Measurements from ENCODE around the gene RCOR1.

RCOR1 gene

GRCh38 chr14:102654298-102654697 lies 61.8 kb downstream of the RCOR1 start:
- peaks cover 44% of the 10 kb centered on the region; the same call in 1 of the 2 replicates for H3K79me2 ChIP-seq (ENCODE audit: insufficient read depth, low read length)
- H2AFZ ChIP-seq (ENCODE audit: low read depth, low read length, severe bottlenecking) = no peak overlapping the region
- H3K9ac ChIP-seq (ENCODE audit: low read length) = no peak overlapping the region
- no peak overlapping the region for H3K4me2 ChIP-seq (ENCODE audit: low read depth, low read length, poor library complexity, severe bottlenecking)
- H3K9me2 ChIP-seq (replicated peaks; ENCODE audit: insufficient read depth, low read length) = no peaks in the 10 kb centered on the region
- H4K20me1 ChIP-seq (ENCODE audit: low read depth, low read length) = 0 out of 2 replicates have a peak, but pooled peaks cover 4% of the 10 kb centered on the region
- no peaks in the 10 kb centered on the region for H3F3A ChIP-seq (ENCODE audit: insufficient read depth)
- H3K27me3 ChIP-seq (ENCODE audit: low read length) = no peaks in the 10 kb centered on the region
- no peak overlapping the region for H3K4me3 ChIP-seq (ENCODE audit: insufficient read depth, low read length, poor library complexity, severe bottlenecking)
- H3K36me3 ChIP-seq (ENCODE audit: low read length) = no peaks in the 10 kb centered on the region
- TF ChIP-seq EZH2phosphoT487 (conservative IDR thresholded peaks at IDR 0.05; ENCODE audit: low read length) (no peak), CTCF (IDR thresholded peaks at IDR 0.05; ENCODE audit: insufficient read depth, low read length, poor library complexity, severe bottlenecking) (no peak)
- H3K9me3 ChIP-seq (ENCODE audit: insufficient read depth, low read length) = no peaks in the 10 kb centered on the region
- H3K27ac ChIP-seq (ENCODE audit: low read depth, low read length) = no peak overlapping the region

DNA sequence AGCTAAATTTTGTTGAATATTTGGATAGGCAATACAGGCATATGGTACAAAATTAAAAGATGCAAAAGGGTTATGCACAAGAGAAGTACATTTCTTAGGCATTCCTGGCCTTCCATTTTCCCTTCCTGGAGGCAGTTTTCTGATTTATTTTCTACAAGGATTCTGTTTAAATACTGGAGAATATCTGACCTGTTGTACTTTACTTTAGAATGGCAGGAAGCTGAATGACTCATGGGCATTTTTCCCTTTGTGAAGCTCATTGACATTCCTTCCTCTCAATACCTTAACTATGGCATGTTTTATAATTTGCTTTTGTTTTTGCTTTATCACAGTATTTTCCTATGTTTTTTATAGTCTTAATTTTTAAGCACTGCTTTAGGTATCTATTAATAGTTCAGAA lies 62.7 kb downstream of the RCOR1 start:
- TF ChIP-seq CTCF (IDR thresholded peaks at IDR 0.05; ENCODE audit: insufficient read depth, low read length, poor library complexity, severe bottlenecking) (no peak), EZH2phosphoT487 (conservative IDR thresholded peaks at IDR 0.05; ENCODE audit: low read length) (no peak)
- H3K4me2 ChIP-seq (ENCODE audit: low read depth, low read length, poor library complexity, severe bottlenecking) = no peak overlapping the region
- H3K9me3 ChIP-seq (ENCODE audit: insufficient read depth, low read length) = no peaks in the 10 kb centered on the region
- no peaks in the 10 kb centered on the region for H3K27me3 ChIP-seq (ENCODE audit: low read length)
- H3K4me3 ChIP-seq (ENCODE audit: insufficient read depth, low read length, poor library complexity, severe bottlenecking) = no peak overlapping the region
- no peaks in the 10 kb centered on the region for H3F3A ChIP-seq (ENCODE audit: insufficient read depth)
- H3K9ac ChIP-seq (ENCODE audit: low read length) = no peak overlapping the region
- H3K36me3 ChIP-seq (ENCODE audit: low read length) = no peaks in the 10 kb centered on the region
- H3K27ac ChIP-seq (ENCODE audit: low read depth, low read length) = no peak overlapping the region
- no peaks in the 10 kb centered on the region for H3K9me2 ChIP-seq (replicated peaks; ENCODE audit: insufficient read depth, low read length)
- H4K20me1 ChIP-seq (ENCODE audit: low read depth, low read length) = 0 out of 2 replicates have a peak, but pooled peaks cover 4% of the 10 kb centered on the region
- peaks cover 45% of the 10 kb centered on the region; the same call in 1 of the 2 replicates for H3K79me2 ChIP-seq (ENCODE audit: insufficient read depth, low read length)
- no peak overlapping the region for H2AFZ ChIP-seq (ENCODE audit: low read depth, low read length, severe bottlenecking)

DNA sequence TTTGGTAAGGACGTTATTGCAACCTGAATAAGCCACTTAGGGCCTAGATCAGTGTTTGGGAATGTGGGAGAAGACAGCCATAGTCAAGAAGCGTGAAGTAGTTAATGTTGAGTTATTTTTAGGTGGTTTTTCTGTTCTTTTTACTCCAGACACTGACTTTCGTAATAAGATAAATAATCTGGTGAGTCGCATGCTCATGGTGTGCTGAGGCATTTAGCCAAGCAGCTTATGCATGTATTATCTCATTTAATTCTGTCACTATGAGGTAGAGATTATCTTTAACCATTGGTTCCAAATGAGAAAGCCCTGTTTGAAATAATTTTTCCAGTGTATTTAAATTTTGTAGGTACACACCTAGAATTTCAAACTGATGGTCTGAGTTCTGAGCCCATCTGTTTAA lies 67.3 kb downstream of the RCOR1 start:
- no peak overlapping the region for H3K9ac ChIP-seq (ENCODE audit: low read length)
- H3K9me2 ChIP-seq (replicated peaks; ENCODE audit: insufficient read depth, low read length) = no peaks in the 10 kb centered on the region
- no peaks in the 10 kb centered on the region for H3K27me3 ChIP-seq (ENCODE audit: low read length)
- no peak overlapping the region for H3K27ac ChIP-seq (ENCODE audit: low read depth, low read length)
- no peak overlapping the region for H3K4me3 ChIP-seq (ENCODE audit: insufficient read depth, low read length, poor library complexity, severe bottlenecking)
- no peaks in the 10 kb centered on the region for H3K36me3 ChIP-seq (ENCODE audit: low read length)
- H3K4me2 ChIP-seq (ENCODE audit: low read depth, low read length, poor library complexity, severe bottlenecking) = no peak overlapping the region
- H3K79me2 ChIP-seq (ENCODE audit: insufficient read depth, low read length) = peaks cover 60% of the 10 kb centered on the region
- no peak overlapping the region for H2AFZ ChIP-seq (ENCODE audit: low read depth, low read length, severe bottlenecking)
- H3K9me3 ChIP-seq (ENCODE audit: insufficient read depth, low read length) = no peaks in the 10 kb centered on the region
- TF ChIP-seq CTCF (IDR thresholded peaks at IDR 0.05; ENCODE audit: insufficient read depth, low read length, poor library complexity, severe bottlenecking) = no peak
- no peak for TF ChIP-seq EZH2phosphoT487 (conservative IDR thresholded peaks at IDR 0.05; ENCODE audit: low read length)
- H3F3A ChIP-seq (ENCODE audit: insufficient read depth) = 0 out of 2 replicates have a peak, but pooled peaks cover 3% of the 10 kb centered on the region
- H4K20me1 ChIP-seq (ENCODE audit: low read depth, low read length) = 0 out of 2 replicates have a peak, but pooled peaks cover 4% of the 10 kb centered on the region
